GM19397 (cell line): ENCODE data around the gene NDUFC2.
"Not testable (repeated sequence)": the region's sequence is repeated elsewhere in the genome, so short reads cannot be mapped to it uniquely, and the experiment has no call there.

Source experiments
- ATAC-seq: cut with Tn5 transposase; IDR thresholded peaks from one replicate; pipeline ENCODE4 v1.9.1; 2021; ENCODE audit warnings: mild to moderate bottlenecking, moderate library complexity; ENCODE audit not compliant: unreplicated experiment

Gene NDUFC2

GRCh38 chr11:78080084-78080817 is 589 bp upstream of the NDUFC2 start:
- no peak for ATAC-seq

- no peak for ATAC-seq
These were observed 1.2 kb downstream of the NDUFC2 start for GRCh38 chr11:78078218-78079167.

GRCh38 chr11:78077592-78077991 is 2.1 kb downstream of the NDUFC2 start:
- not testable (repeated sequence) for ATAC-seq

GRCh38 chr11:78076733-78077403 is 2.8 kb downstream of the NDUFC2 start:
- no peak for ATAC-seq

GRCh38 chr11:78074756-78075155 is 4.9 kb downstream of the NDUFC2 start:
- ATAC-seq, result no peak

- no peak for ATAC-seq
These were observed 7.2 kb downstream of the NDUFC2 start for GRCh38 chr11:78072455-78072854.

GRCh38 chr11:78071717-78072116 is 7.9 kb downstream of the NDUFC2 start:
- no peak for ATAC-seq

- ATAC-seq, result no peak
These were observed 9.0 kb downstream of the NDUFC2 start for GRCh38 chr11:78070621-78071020.

- no peak for ATAC-seq
These were observed 10.2 kb downstream of the NDUFC2 start for GRCh38 chr11:78069465-78069864.

- ATAC-seq, result no peak
These were observed 12.0 kb downstream of the NDUFC2 start for GRCh38 chr11:78067704-78068103.

- ATAC-seq, result no peak
These were observed 13.2 kb downstream of the NDUFC2 start for GRCh38 chr11:78066471-78066870.

GRCh38 chr11:78065203-78065602 is 14.5 kb downstream of the NDUFC2 start:
- no peak for ATAC-seq

- ATAC-seq, result no peak
These were observed 16.1 kb downstream of the NDUFC2 start, which contains the start of gene THRSP for GRCh38 chr11:78063440-78064181. Gene THRSP (plus strand): TSS chr11:78063861. CDS start chr11:78063882, 21 bp downstream.

- ATAC-seq, result no peak
These were observed 17.0 kb downstream of the NDUFC2 start for GRCh38 chr11:78062671-78063070.

- ATAC-seq, result no peak
These were observed 17.7 kb downstream of the NDUFC2 start for GRCh38 chr11:78061921-78062311.

GRCh38 chr11:78061088-78061920 is 18.4 kb downstream of the NDUFC2 start:
- ATAC-seq, result no peak

GRCh38 chr11:78060533-78060932 is 19.1 kb downstream of the NDUFC2 start:
- no peak for ATAC-seq

- not testable (repeated sequence) for ATAC-seq
These were observed 19.8 kb downstream of the NDUFC2 start for GRCh38 chr11:78059749-78060328.

GRCh38 chr11:78057462-78058055 is 22.1 kb downstream of the NDUFC2 start:
- ATAC-seq, result no peak
